Lower leg skin (tissue), 3 donors: Measurements from ENCODE around the gene ADORA1.

ENCODE experiments used
- POLR2A ChIP-seq, 2 donors: fragments of 450-650 bp; IDR thresholded peaks; one replicate each; pipeline ENCODE4 v1.6.1; 2016 to 2017; ENCODE audit warnings: antibody characterized with exemption in 2 of 2, mild to moderate bottlenecking in 1 of 2, moderate library complexity in 1 of 2
- TF ChIP-seq, protein P1 (sequence below), 3 donors: fragments of 450-650 bp; IDR thresholded peaks; one replicate each; pipeline ENCODE4 v1.5.1; 2016; ENCODE audit warnings: antibody characterized with exemption in 3 of 3, mild to moderate bottlenecking in 3 of 3, moderate library complexity in 2 of 3

- TF ChIP-seq, protein P1, sequence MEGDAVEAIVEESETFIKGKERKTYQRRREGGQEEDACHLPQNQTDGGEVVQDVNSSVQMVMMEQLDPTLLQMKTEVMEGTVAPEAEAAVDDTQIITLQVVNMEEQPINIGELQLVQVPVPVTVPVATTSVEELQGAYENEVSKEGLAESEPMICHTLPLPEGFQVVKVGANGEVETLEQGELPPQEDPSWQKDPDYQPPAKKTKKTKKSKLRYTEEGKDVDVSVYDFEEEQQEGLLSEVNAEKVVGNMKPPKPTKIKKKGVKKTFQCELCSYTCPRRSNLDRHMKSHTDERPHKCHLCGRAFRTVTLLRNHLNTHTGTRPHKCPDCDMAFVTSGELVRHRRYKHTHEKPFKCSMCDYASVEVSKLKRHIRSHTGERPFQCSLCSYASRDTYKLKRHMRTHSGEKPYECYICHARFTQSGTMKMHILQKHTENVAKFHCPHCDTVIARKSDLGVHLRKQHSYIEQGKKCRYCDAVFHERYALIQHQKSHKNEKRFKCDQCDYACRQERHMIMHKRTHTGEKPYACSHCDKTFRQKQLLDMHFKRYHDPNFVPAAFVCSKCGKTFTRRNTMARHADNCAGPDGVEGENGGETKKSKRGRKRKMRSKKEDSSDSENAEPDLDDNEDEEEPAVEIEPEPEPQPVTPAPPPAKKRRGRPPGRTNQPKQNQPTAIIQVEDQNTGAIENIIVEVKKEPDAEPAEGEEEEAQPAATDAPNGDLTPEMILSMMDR (IDR thresholded peaks at IDR 0.05), result no peak
- TF ChIP-seq POLR2A (IDR thresholded peaks at IDR 0.05), result no peak
Observed at GRCh38 chr1:203083463-203083921, 44.0 kb upstream of the ADORA1 start.
